T-helper 9 cell (primary cell): ENCODE measurements around the gene KCNG2.

Experiments used
- DNase-seq: peaks from one replicate; pipeline ENCODE4 v3.0.0-alpha.2; 2020

The KCNG2 gene

GRCh38 chr18:79944126-79944731 lies 146.5 kb downstream of the KCNG2 start:
- no peak for DNase-seq

GRCh38 chr18:79944746-79945117 lies 147.0 kb downstream of the KCNG2 start:
- no peak for DNase-seq

- DNase-seq: no peak
These were observed 147.6 kb downstream of the KCNG2 start for GRCh38 chr18:79945118-79946042.

- DNase-seq: no peak
These were observed 149.5 kb downstream of the KCNG2 start for GRCh38 chr18:79947054-79947755.

- DNase-seq: no peak
These were observed 150.3 kb downstream of the KCNG2 start for GRCh38 chr18:79947881-79948610.

GRCh38 chr18:79948719-79949411 lies 151.1 kb downstream of the KCNG2 start:
- DNase-seq: no peak
